ENCODE data around the gene FAT2.
A peak's percentile ranks its signal among the peaks of the same experiment; 100 is the strongest.

Gene FAT2

DNA sequence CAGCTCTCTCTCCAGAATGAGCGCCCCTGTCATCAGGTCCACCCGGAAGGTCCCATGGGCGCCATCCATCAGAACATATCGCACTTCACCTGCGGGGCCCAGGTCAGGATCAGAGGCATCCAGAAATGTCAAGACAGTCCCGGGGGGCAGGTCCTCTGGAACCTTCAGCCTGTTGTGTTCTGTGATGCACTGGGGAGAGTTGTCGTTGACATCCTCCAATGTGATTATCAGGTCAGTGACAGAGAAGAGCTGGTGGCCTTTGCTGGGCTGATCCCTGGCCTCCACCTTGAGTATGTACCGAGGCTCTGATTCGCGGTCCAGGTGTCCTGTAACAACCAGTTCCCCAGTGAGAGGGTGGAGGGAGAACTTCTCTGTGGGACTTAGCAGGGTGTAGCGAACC, 25.2 kb downstream of the FAT2 start:
- Histone ChIP-seq H3K36me3 (ENCODE audit: insufficient read depth, insufficient read length, low read length) (no peaks in the 10 kb centered on the region), H3K4me1 (ENCODE audit: insufficient read depth, insufficient read length) (peaks cover 6% of the 10 kb centered on the region), H3K9me3 (ENCODE audit: insufficient read depth, low read length) (no peaks in the 10 kb centered on the region), H3K4me3 (ENCODE audit: insufficient read length, low read depth) (no peak overlapping the region), H3K9ac (ENCODE audit: insufficient read length, low read depth) (no peak overlapping the region), H3K27me3 (ENCODE audit: insufficient read depth, insufficient read length) (no peaks in the 10 kb centered on the region)
- no peak for DNase-seq (ENCODE audit: low read depth, low spot score)
- TF ChIP-seq ZNF274 (IDR thresholded peaks at IDR 0.05; ENCODE audit: low read depth, low read length) (no peak), YY1 (IDR thresholded peaks at IDR 0.05; ENCODE audit: insufficient read depth, insufficient read length) (no peak), SUZ12 (IDR thresholded peaks at IDR 0.05; ENCODE audit: extremely low read depth, insufficient read depth, insufficient read length) (no peak)

GRCh38 chr5:151562019-151562707, 29.0 kb downstream of the FAT2 start:
- Histone ChIP-seq H3K9ac (ENCODE audit: insufficient read length, low read depth) (no peak overlapping the region), H3K9me3 (ENCODE audit: insufficient read depth, low read length) (no peaks in the 10 kb centered on the region), H3K4me3 (ENCODE audit: insufficient read length, low read depth) (no peak overlapping the region), H3K36me3 (ENCODE audit: insufficient read depth, insufficient read length, low read length) (no peaks in the 10 kb centered on the region), H3K27me3 (ENCODE audit: insufficient read depth, insufficient read length) (peaks cover 9% of the 10 kb centered on the region), H3K4me1 (ENCODE audit: insufficient read depth, insufficient read length) (peaks cover 9% of the 10 kb centered on the region)
- peak; percentile 18 for DNase-seq (ENCODE audit: low read depth, low spot score)
- TF ChIP-seq ZNF274 (IDR thresholded peaks at IDR 0.05; ENCODE audit: low read depth, low read length) (no peak), YY1 (IDR thresholded peaks at IDR 0.05; ENCODE audit: insufficient read depth, insufficient read length) (no peak), SUZ12 (IDR thresholded peaks at IDR 0.05; ENCODE audit: extremely low read depth, insufficient read depth, insufficient read length) (no peak)

GRCh38 chr5:151557951-151558350, 33.2 kb downstream of the FAT2 start:
- TF ChIP-seq YY1 (IDR thresholded peaks at IDR 0.05; ENCODE audit: insufficient read depth, insufficient read length) (no peak), SUZ12 (IDR thresholded peaks at IDR 0.05; ENCODE audit: extremely low read depth, insufficient read depth, insufficient read length) (no peak), ZNF274 (IDR thresholded peaks at IDR 0.05; ENCODE audit: low read depth, low read length) (no peak)
- Histone ChIP-seq H3K4me1 (ENCODE audit: insufficient read depth, insufficient read length) (peaks cover 9% of the 10 kb centered on the region), H3K36me3 (ENCODE audit: insufficient read depth, insufficient read length, low read length) (no peaks in the 10 kb centered on the region), H3K9ac (ENCODE audit: insufficient read length, low read depth) (no peak overlapping the region), H3K4me3 (ENCODE audit: insufficient read length, low read depth) (no peak overlapping the region), H3K9me3 (ENCODE audit: insufficient read depth, low read length) (no peaks in the 10 kb centered on the region), H3K27me3 (ENCODE audit: insufficient read depth, insufficient read length) (peaks cover 9% of the 10 kb centered on the region)
- DNase-seq (ENCODE audit: low read depth, low spot score), result no peak

DNA sequence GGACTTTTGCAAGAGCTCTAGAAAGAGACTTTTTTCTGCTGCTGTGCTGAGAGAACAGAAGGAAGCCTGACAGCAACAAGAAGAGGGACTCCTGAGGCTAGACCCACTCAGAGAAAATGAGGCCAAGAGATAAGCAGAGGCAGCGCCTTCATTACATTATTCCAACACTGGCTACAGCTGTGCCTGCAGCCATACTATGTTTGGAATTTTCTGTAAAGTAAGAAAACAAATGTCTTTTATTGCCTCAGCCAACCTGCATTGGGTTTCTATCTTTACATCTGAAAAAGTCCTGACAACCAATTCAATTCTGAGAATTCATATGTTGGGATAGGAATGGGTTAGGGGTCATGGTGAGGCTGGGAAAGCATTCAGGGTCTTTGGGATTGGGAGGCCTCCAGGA, 33.7 kb downstream of the FAT2 start:
- no peak for DNase-seq (ENCODE audit: low read depth, low spot score)
- TF ChIP-seq SUZ12 (IDR thresholded peaks at IDR 0.05; ENCODE audit: extremely low read depth, insufficient read depth, insufficient read length), result no peak
- no peak for TF ChIP-seq ZNF274 (IDR thresholded peaks at IDR 0.05; ENCODE audit: low read depth, low read length)
- no peak for TF ChIP-seq YY1 (IDR thresholded peaks at IDR 0.05; ENCODE audit: insufficient read depth, insufficient read length)
- no peak overlapping the region for H3K4me3 ChIP-seq (ENCODE audit: insufficient read length, low read depth)
- H3K27me3 ChIP-seq (ENCODE audit: insufficient read depth, insufficient read length), result peaks cover 9% of the 10 kb centered on the region
- no peaks in the 10 kb centered on the region for H3K36me3 ChIP-seq (ENCODE audit: insufficient read depth, insufficient read length, low read length)
- H3K4me1 ChIP-seq (ENCODE audit: insufficient read depth, insufficient read length), result peaks cover 9% of the 10 kb centered on the region
- H3K9me3 ChIP-seq (ENCODE audit: insufficient read depth, low read length), result no peaks in the 10 kb centered on the region
- H3K9ac ChIP-seq (ENCODE audit: insufficient read length, low read depth), result no peak overlapping the region

DNA sequence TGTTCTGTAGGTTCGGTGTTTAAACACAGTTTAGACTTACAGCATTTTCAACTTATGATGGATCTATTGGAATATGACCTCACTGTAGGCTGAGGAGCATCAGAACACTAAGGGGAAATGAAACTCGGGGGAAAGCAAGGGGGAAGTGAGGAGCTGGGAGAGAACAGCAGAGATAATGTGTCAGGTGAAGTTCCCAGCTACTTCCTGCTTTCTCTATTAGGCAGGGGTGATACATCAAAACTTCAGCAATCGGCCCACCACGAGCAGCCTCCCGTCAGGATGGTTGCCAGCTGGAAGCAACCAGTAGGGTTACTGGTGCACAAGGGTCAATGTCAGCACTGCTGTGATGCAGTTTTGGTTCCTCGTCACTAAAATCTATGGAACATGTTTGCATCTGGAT, 34.3 kb downstream of the FAT2 start:
- Histone ChIP-seq H3K4me3 (ENCODE audit: insufficient read length, low read depth) (no peak overlapping the region), H3K27me3 (ENCODE audit: insufficient read depth, insufficient read length) (peaks cover 9% of the 10 kb centered on the region), H3K9me3 (ENCODE audit: insufficient read depth, low read length) (no peaks in the 10 kb centered on the region), H3K36me3 (ENCODE audit: insufficient read depth, insufficient read length, low read length) (no peaks in the 10 kb centered on the region), H3K9ac (ENCODE audit: insufficient read length, low read depth) (no peak overlapping the region), H3K4me1 (ENCODE audit: insufficient read depth, insufficient read length) (peaks cover 9% of the 10 kb centered on the region)
- DNase-seq (ENCODE audit: low read depth, low spot score), result no peak
- TF ChIP-seq YY1 (IDR thresholded peaks at IDR 0.05; ENCODE audit: insufficient read depth, insufficient read length), result no peak
- no peak for TF ChIP-seq ZNF274 (IDR thresholded peaks at IDR 0.05; ENCODE audit: low read depth, low read length)
- no peak for TF ChIP-seq SUZ12 (IDR thresholded peaks at IDR 0.05; ENCODE audit: extremely low read depth, insufficient read depth, insufficient read length)

- Histone ChIP-seq H3K27me3 (ENCODE audit: insufficient read depth, insufficient read length) (peaks cover 9% of the 10 kb centered on the region), H3K4me1 (ENCODE audit: insufficient read depth, insufficient read length) (peaks cover 2% of the 10 kb centered on the region), H3K4me3 (ENCODE audit: insufficient read length, low read depth) (no peak overlapping the region), H3K36me3 (ENCODE audit: insufficient read depth, insufficient read length, low read length) (no peaks in the 10 kb centered on the region), H3K9ac (ENCODE audit: insufficient read length, low read depth) (no peak overlapping the region), H3K9me3 (ENCODE audit: insufficient read depth, low read length) (no peaks in the 10 kb centered on the region)
- DNase-seq (ENCODE audit: low read depth, low spot score), result no peak
- TF ChIP-seq YY1 (IDR thresholded peaks at IDR 0.05; ENCODE audit: insufficient read depth, insufficient read length) (no peak), ZNF274 (IDR thresholded peaks at IDR 0.05; ENCODE audit: low read depth, low read length) (no peak), SUZ12 (IDR thresholded peaks at IDR 0.05; ENCODE audit: extremely low read depth, insufficient read depth, insufficient read length) (no peak)
Measured at GRCh38 chr5:151555760-151556576, 35.2 kb downstream of the FAT2 start.

DNA sequence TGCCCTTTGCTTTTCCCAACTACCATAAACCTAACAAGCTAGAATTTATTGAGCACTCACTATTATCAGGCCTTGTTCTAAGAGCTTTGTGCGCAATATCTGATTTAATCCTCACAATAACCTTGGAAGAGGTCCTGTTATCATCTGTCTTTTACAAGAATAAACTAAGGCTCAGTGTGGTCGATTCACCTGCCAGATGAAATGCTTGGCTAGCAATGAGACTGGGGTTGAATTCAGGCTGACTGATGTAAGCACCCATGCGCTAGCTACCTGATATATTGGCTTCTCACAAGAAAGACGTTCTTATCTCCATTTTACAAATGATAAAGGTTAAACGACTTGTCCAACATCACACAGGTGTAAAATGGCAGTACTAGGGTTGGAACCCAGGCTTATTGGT, 37.4 kb downstream of the FAT2 start:
- no peak for TF ChIP-seq SUZ12 (IDR thresholded peaks at IDR 0.05; ENCODE audit: extremely low read depth, insufficient read depth, insufficient read length)
- Histone ChIP-seq H3K36me3 (ENCODE audit: insufficient read depth, insufficient read length, low read length) (peaks cover 4% of the 10 kb centered on the region), H3K9me3 (ENCODE audit: insufficient read depth, low read length) (no peaks in the 10 kb centered on the region), H3K9ac (ENCODE audit: insufficient read length, low read depth) (no peak overlapping the region), H3K4me3 (ENCODE audit: insufficient read length, low read depth) (no peak overlapping the region), H3K27me3 (ENCODE audit: insufficient read depth, insufficient read length) (no peaks in the 10 kb centered on the region), H3K4me1 (ENCODE audit: insufficient read depth, insufficient read length) (peaks cover 2% of the 10 kb centered on the region)
- no peak for DNase-seq (ENCODE audit: low read depth, low spot score)
